Measurements from ENCODE around the gene APOA1. TPM values are rescaled to one million over a fixed set of nuclear protein-coding genes. Genes with fewer than 3 reads are reported as not detected.

APOA1 gene
- total RNA-seq, 2 donors from 2014 or later, result 0.37 TPM

GRCh38 chr11:116800610-116801009 is 36.8 kb downstream of the APOA1 start:
- Mint-ChIP-seq H3K4me3 (no peak overlapping the region), H3K27me3 (peaks cover 8% of the 10 kb centered on the region), H3K4me1 (peaks cover 5% of the 10 kb centered on the region), H3K36me3 (ENCODE audit: low read depth) (no peaks in the 10 kb centered on the region), H3K9me3 (no peaks in the 10 kb centered on the region), H3K27ac (no peak overlapping the region)
- no peak for ATAC-seq (replicated peaks)

DNA sequence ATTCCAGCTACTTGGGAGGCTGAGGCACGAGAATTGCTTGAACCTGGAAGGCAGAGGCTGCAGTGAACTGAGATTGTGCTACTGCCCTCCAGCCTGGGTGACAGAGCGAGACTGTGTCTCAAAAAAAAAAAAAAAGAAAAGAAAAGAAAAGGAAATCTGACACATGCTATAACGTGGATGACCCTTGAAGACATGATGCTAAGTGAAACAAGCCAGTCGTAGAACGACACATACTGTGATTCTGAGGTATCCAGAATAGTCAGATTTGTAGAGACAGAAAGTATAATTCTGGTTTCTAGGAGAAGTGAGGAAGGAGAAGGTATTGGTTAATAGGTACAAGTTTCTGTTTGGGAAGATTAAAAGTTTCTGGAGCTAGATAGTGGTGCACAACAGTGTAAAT is 39.1 kb downstream of the APOA1 start:
- no peaks in the 10 kb centered on the region for H3K9me3 Mint-ChIP-seq
- peaks cover 8% of the 10 kb centered on the region for H3K27me3 Mint-ChIP-seq
- no peak overlapping the region for H3K4me3 Mint-ChIP-seq
- ATAC-seq (replicated peaks), result peak; percentile 75
- no peaks in the 10 kb centered on the region for H3K36me3 Mint-ChIP-seq (ENCODE audit: low read depth)
- peaks cover 5% of the 10 kb centered on the region for H3K4me1 Mint-ChIP-seq
- no peak overlapping the region for H3K27ac Mint-ChIP-seq

GRCh38 chr11:116797816-116798215 is 39.6 kb downstream of the APOA1 start:
- Mint-ChIP-seq H3K9me3 (no peaks in the 10 kb centered on the region), H3K27me3 (peaks cover 8% of the 10 kb centered on the region), H3K27ac (no peak overlapping the region), H3K4me3 (no peak overlapping the region), H3K4me1 (peaks cover 5% of the 10 kb centered on the region), H3K36me3 (ENCODE audit: low read depth) (no peaks in the 10 kb centered on the region)
- ATAC-seq (replicated peaks), result no peak

- Mint-ChIP-seq H3K27me3 (peaks cover 3% of the 10 kb centered on the region), H3K4me1 (peaks cover 5% of the 10 kb centered on the region), H3K4me3 (no peak overlapping the region), H3K27ac (no peak overlapping the region), H3K9me3 (no peaks in the 10 kb centered on the region), H3K36me3 (ENCODE audit: low read depth) (no peaks in the 10 kb centered on the region)
- no peak for ATAC-seq (replicated peaks)
Measured at GRCh38 chr11:116796548-116796947, 40.9 kb downstream of the APOA1 start.

DNA sequence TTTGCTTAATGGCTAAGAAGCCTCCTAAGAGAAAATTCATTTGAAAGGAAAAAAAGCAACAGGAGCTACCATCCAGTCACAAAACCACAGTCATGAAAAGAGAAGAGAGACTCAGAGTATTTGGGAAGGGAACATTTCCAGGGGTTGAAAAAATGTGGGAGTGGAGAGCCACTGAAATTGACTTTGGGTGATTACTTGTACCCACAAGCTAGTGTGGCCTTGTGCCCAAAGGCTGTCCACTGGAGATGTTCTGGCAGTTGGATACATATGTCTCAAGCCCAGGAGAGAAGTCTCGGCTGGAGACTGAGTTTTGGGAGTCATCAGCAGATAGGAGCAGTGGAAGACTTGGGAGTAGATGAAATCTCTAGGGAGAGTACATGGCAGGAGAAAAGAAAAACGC is 42.6 kb downstream of the APOA1 start:
- H3K4me3 Mint-ChIP-seq, result no peak overlapping the region
- H3K4me1 Mint-ChIP-seq, result peaks cover 8% of the 10 kb centered on the region
- no peak for ATAC-seq (replicated peaks)
- H3K27ac Mint-ChIP-seq, result no peak overlapping the region
- no peaks in the 10 kb centered on the region for H3K36me3 Mint-ChIP-seq (ENCODE audit: low read depth)
- H3K27me3 Mint-ChIP-seq, result peaks cover 3% of the 10 kb centered on the region
- H3K9me3 Mint-ChIP-seq, result no peaks in the 10 kb centered on the region

DNA sequence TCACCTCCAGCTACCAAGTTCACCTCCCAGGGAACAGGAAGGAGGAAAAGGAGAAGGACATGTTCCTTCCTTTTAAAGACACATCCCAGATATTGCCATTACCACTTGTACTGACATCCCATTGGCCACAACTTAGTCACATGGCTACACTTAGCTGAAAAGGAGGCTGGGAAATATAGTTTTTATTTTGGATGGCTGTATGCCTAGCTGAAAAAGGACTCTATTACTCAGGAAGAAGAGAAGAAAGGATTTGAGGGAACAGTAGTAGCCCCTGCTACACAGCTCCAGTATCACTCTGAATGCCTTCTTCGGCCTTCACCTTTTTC is 43.7 kb downstream of the APOA1 start:
- no peaks in the 10 kb centered on the region for H3K27me3 Mint-ChIP-seq
- H3K36me3 Mint-ChIP-seq (ENCODE audit: low read depth), result no peaks in the 10 kb centered on the region
- no peaks in the 10 kb centered on the region for H3K9me3 Mint-ChIP-seq
- ATAC-seq (replicated peaks), result no peak
- H3K27ac Mint-ChIP-seq, result no peak overlapping the region
- H3K4me1 Mint-ChIP-seq, result peaks cover 8% of the 10 kb centered on the region
- H3K4me3 Mint-ChIP-seq, result no peak overlapping the region

- Mint-ChIP-seq H3K4me3 (no peak overlapping the region), H3K27ac (no peak overlapping the region), H3K27me3 (no peaks in the 10 kb centered on the region), H3K4me1 (peaks cover 10% of the 10 kb centered on the region), H3K36me3 (ENCODE audit: low read depth) (peaks cover 1% of the 10 kb centered on the region), H3K9me3 (no peaks in the 10 kb centered on the region)
- no peak for ATAC-seq (replicated peaks)
Measured at GRCh38 chr11:116792869-116793771, 44.3 kb downstream of the APOA1 start.

DNA sequence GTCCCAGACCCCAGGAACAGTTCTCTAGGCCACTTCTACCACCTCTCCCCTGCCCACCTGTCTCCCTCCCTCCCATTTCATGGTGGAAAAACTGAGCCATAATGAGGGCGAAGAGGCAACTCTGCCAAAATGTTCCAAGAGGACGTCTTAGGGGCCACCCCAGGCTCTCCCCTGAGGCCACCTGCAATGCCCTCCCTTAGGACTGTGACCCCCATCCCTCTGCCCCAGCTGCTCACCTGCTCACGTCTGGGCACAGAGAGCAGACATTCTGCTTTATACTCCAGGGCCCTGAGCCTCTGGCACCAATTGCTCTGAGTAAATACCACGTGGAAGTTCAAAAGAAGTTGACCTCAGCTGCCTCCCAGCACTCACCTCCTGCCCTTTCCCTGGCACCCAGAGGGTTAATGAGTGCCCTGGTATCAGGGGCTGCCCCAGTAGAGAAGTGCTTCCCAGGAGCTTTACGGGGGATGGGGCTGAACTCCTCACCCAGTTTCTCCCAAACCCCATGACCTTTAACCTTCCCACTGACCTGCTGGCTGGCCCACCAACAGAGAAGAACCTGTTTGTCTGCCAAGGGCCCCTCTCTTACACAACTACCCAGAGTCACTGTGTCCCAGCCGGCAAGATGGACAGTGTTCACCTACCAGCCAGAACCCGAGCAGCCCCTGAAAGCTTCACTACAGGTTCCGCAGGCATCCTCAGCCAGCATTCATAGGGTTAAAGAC is 45.1 kb downstream of the APOA1 start:
- H3K27ac Mint-ChIP-seq, result no peak overlapping the region
- no peak for ATAC-seq (replicated peaks)
- peaks cover 6% of the 10 kb centered on the region for H3K36me3 Mint-ChIP-seq (ENCODE audit: low read depth)
- peaks cover 11% of the 10 kb centered on the region for H3K4me1 Mint-ChIP-seq
- no peaks in the 10 kb centered on the region for H3K9me3 Mint-ChIP-seq
- H3K4me3 Mint-ChIP-seq, result no peak overlapping the region
- H3K27me3 Mint-ChIP-seq, result no peaks in the 10 kb centered on the region

DNA sequence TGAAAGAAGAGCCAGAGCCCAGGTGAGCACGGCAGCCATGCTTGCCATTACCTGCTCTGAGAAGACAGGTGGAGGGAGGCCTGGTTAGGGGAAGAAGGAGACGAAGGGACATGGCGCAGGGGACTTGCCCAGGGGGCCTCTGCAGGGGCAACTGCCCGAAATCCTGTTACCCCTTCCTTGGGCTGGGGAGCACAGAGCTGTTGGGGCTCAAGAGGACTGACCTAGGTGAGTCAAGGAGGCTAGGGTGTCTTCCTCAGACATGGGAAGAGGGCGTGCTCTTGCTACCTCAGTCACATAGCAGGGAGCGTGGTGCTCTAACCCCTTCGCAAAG is 45.6 kb downstream of the APOA1 start, which contains the start of gene APOA5:
Gene APOA5 (minus strand): TSS at position 67 of the 331 bp plus-strand sequence. CDS start 19 bp downstream, at position 48.
- H3K4me1 Mint-ChIP-seq, result peaks cover 16% of the 10 kb centered on the region
- no peak within 1 kb of the TSS for H3K27ac Mint-ChIP-seq
- H3K27me3 Mint-ChIP-seq, result no peaks in the 10 kb centered on the region
- peaks cover 11% of the 10 kb centered on the region for H3K36me3 Mint-ChIP-seq (ENCODE audit: low read depth)
- H3K4me3 Mint-ChIP-seq, result no peak within 1 kb of the TSS
- H3K9me3 Mint-ChIP-seq, result no peaks in the 10 kb centered on the region
- no peak for ATAC-seq (replicated peaks)

DNA sequence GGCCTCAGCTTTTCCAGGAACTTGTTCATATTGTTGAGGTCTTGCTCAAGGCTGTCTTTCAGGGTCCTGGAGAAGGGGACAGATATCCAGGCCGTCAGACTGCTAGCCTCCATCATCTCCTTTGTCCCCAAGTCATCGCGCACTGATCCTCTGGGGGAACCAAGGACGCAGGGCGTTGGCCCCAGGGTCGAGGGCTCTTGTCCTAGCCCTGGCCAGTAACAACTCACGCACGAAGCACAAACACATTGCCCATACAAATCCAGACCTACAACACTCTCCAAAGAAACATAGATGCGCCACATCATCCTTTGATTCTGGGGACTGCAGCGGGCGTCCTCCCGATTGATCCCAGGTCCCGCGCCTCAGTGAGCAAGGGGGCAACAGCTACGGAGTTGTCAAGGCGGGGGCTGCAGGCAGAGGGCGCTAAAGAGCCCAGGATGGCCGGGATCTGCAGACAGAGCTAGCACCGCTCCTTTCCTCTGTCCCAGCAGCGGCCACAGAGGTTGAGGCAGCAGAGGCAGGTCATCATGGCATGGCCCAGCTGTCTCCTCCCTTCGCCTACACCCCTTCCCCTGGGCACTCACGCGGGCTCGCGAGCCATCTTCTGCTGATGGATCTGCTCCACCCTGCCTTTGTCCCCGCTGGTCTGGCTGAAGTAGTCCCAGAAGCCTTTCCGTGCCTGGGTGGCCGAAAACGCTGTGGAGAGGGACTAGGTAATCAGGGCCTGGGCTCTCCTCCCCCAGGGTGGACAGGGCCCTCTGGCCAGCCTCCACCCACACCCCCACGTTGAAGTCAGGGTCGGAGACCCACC is 46.2 kb downstream of the APOA1 start:
- Mint-ChIP-seq H3K36me3 (ENCODE audit: low read depth) (peaks cover 17% of the 10 kb centered on the region), H3K9me3 (no peaks in the 10 kb centered on the region), H3K4me1 (peaks cover 17% of the 10 kb centered on the region), H3K4me3 (no peak overlapping the region), H3K27ac (no peak overlapping the region), H3K27me3 (no peaks in the 10 kb centered on the region)
- ATAC-seq (replicated peaks), result peak; percentile 68

- Mint-ChIP-seq H3K9me3 (no peaks in the 10 kb centered on the region), H3K36me3 (ENCODE audit: low read depth) (peaks cover 25% of the 10 kb centered on the region), H3K4me1 (peaks cover 20% of the 10 kb centered on the region), H3K27ac (no peak overlapping the region), H3K4me3 (no peak overlapping the region), H3K27me3 (no peaks in the 10 kb centered on the region)
- ATAC-seq (replicated peaks), result no peak
Measured at GRCh38 chr11:116790167-116791001, 47.0 kb downstream of the APOA1 start.

GRCh38 chr11:116788975-116789374 is 48.4 kb downstream of the APOA1 start:
- no peak for ATAC-seq (replicated peaks)
- H3K36me3 Mint-ChIP-seq (ENCODE audit: low read depth), result peaks cover 40% of the 10 kb centered on the region
- H3K4me3 Mint-ChIP-seq, result peak overlapping the region; percentile 99
- H3K27me3 Mint-ChIP-seq, result no peaks in the 10 kb centered on the region
- H3K4me1 Mint-ChIP-seq, result peaks cover 27% of the 10 kb centered on the region
- peak overlapping the region; percentile 98 for H3K27ac Mint-ChIP-seq
- H3K9me3 Mint-ChIP-seq, result no peaks in the 10 kb centered on the region

GRCh38 chr11:116788534-116788933 is 48.9 kb downstream of the APOA1 start:
- Mint-ChIP-seq H3K36me3 (ENCODE audit: low read depth) (peaks cover 44% of the 10 kb centered on the region), H3K27me3 (no peaks in the 10 kb centered on the region)
- ATAC-seq (replicated peaks), result no peak

More at GRCh38 chr11:116788534-116788933, 48.9 kb downstream of the APOA1 start:
- Mint-ChIP-seq H3K4me1 (peaks cover 27% of the 10 kb centered on the region), H3K9me3 (no peaks in the 10 kb centered on the region), H3K27ac (peak overlapping the region; percentile 98), H3K4me3 (peak overlapping the region; percentile 99)

Data from activated T-helper 17 cell treated with anti-CD3 and anti-CD28 coated beads, Interleukin-2, amount 50 U/mL, for 72 hours (primary cell).